ENCODE results near the gene DLGAP1. TPM values are rescaled to one million over a fixed set of nuclear protein-coding genes. Genes with fewer than 3 reads are reported as not detected.

The DLGAP1 gene
- total and polyA plus RNA-seq, 9 donors: 2.0 to 42.7 (median 3.8) TPM

DNA sequence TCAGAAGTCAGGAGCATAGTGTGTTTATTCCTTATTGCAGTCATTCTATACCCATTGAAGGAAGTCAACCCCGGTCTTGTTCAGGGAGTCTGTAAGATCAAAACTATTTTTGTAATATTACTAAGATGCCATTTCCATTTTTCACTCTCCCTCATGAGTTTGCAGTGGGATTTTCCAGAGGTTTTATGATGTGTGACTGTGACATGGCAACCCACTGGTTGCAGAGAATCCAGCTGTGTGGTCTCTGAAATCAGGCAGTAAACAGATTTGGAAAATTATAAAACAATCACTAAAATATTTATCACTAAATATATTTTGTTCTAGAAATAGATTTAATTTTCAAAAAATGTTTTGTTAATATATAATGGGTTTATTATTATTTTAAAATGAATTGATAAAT lies 38.1 kb downstream of the DLGAP1 start:
- no peaks in the 10 kb centered on the region for H3K27me3 ChIP-seq
- H3K27ac ChIP-seq: no peak overlapping the region
- H3K9me3 ChIP-seq: no peaks in the 10 kb centered on the region
- H3K36me3 ChIP-seq: no peaks in the 10 kb centered on the region
- peaks cover 1% of the 10 kb centered on the region for H3K4me1 ChIP-seq (ENCODE audit: insufficient read depth)
- intact Hi-C loops (cut with DNase I): no loop called here
- no peak for DNase-seq
- TF ChIP-seq EP300 (IDR thresholded peaks at IDR 0.05): no peak
- WGBS, 3 donors: 84 to 100% (median 85%) methylated on average over 1 of the region's 1 CpG
- H3K4me3 ChIP-seq: no peak overlapping the region

- TF ChIP-seq CTCF (IDR thresholded peaks at IDR 0.05) (no peak), POLR2A (IDR thresholded peaks at IDR 0.05) (no peak), EP300 (IDR thresholded peaks at IDR 0.05) (no peak)
- DNase-seq: no peak
- H3K27ac ChIP-seq: no peak overlapping the region
- no peaks in the 10 kb centered on the region for H3K9me3 ChIP-seq
- H3K36me3 ChIP-seq: no peaks in the 10 kb centered on the region
- no peaks in the 10 kb centered on the region for H3K27me3 ChIP-seq
- H3K4me3 ChIP-seq: no peak overlapping the region
- peaks cover 1% of the 10 kb centered on the region for H3K4me1 ChIP-seq (ENCODE audit: insufficient read depth)
- intact Hi-C loops (cut with DNase I): no loop called here
Measured at GRCh38 chr18:4412286-4412685, 42.8 kb downstream of the DLGAP1 start.

- no peak for DNase-seq
- intact Hi-C loops (cut with DNase I): no loop called here
- Histone ChIP-seq H3K36me3 (no peaks in the 10 kb centered on the region), H3K27me3 (no peaks in the 10 kb centered on the region), H3K27ac (no peak overlapping the region), H3K4me3 (no peak overlapping the region), H3K4me1 (ENCODE audit: insufficient read depth) (peaks cover 2% of the 10 kb centered on the region), H3K9me3 (no peaks in the 10 kb centered on the region)
- 83 to 94% (median 92%) methylated on average over 1 of the region's 1 CpG for WGBS, 3 donors
- TF ChIP-seq EP300 (IDR thresholded peaks at IDR 0.05): no peak
- TF ChIP-seq POLR2A (IDR thresholded peaks at IDR 0.05): no peak
Measured at GRCh38 chr18:4406856-4407255, 48.3 kb downstream of the DLGAP1 start.

- no peak for DNase-seq
- H3K4me3 ChIP-seq: no peak overlapping the region
- intact Hi-C loops (cut with DNase I): no loop called here
- no peak for TF ChIP-seq CTCF (IDR thresholded peaks at IDR 0.05)
- no peak for TF ChIP-seq EP300 (IDR thresholded peaks at IDR 0.05)
- TF ChIP-seq POLR2A (IDR thresholded peaks at IDR 0.05): no peak
- peaks cover 2% of the 10 kb centered on the region for H3K4me1 ChIP-seq (ENCODE audit: insufficient read depth)
- no peaks in the 10 kb centered on the region for H3K27me3 ChIP-seq
- H3K27ac ChIP-seq: no peak overlapping the region
- H3K36me3 ChIP-seq: no peaks in the 10 kb centered on the region
- 92 to 96% (median 93%) methylated on average over 5 of the region's 5 CpGs for WGBS, 3 donors
- no peaks in the 10 kb centered on the region for H3K9me3 ChIP-seq
Measured at GRCh38 chr18:4405965-4406364, 49.1 kb downstream of the DLGAP1 start.

GRCh38 chr18:4403836-4404235 lies 51.3 kb downstream of the DLGAP1 start:
- WGBS, 3 donors: 10 to 26% (median 12%) methylated on average over 1 of the region's 1 CpG
- intact Hi-C loops (cut with DNase I): no loop called here
- H3K27me3 ChIP-seq: no peaks in the 10 kb centered on the region

GRCh38 chr18:4400911-4401310 lies 54.2 kb downstream of the DLGAP1 start:
- WGBS, 3 donors: 33 to 48% (median 40%) methylated on average over 1 of the region's 1 CpG

More at GRCh38 chr18:4403836-4404235, 51.3 kb downstream of the DLGAP1 start:
- H3K4me1 ChIP-seq (ENCODE audit: insufficient read depth): peaks cover 2% of the 10 kb centered on the region
- no peak for TF ChIP-seq POLR2A (IDR thresholded peaks at IDR 0.05)
- H3K36me3 ChIP-seq: no peaks in the 10 kb centered on the region
- no peak for DNase-seq
- no peak overlapping the region for H3K27ac ChIP-seq
- no peaks in the 10 kb centered on the region for H3K9me3 ChIP-seq
- no peak overlapping the region for H3K4me3 ChIP-seq

More at GRCh38 chr18:4400911-4401310, 54.2 kb downstream of the DLGAP1 start:
- H3K27ac ChIP-seq: no peak overlapping the region
- peaks cover 2% of the 10 kb centered on the region for H3K4me1 ChIP-seq (ENCODE audit: insufficient read depth)
- TF ChIP-seq EP300 (IDR thresholded peaks at IDR 0.05) (no peak), CTCF (IDR thresholded peaks at IDR 0.05) (no peak)
- intact Hi-C loops (cut with DNase I): no loop called here
- H3K36me3 ChIP-seq: no peaks in the 10 kb centered on the region
- DNase-seq: no peak
- no peaks in the 10 kb centered on the region for H3K27me3 ChIP-seq
- no peak overlapping the region for H3K4me3 ChIP-seq
- H3K9me3 ChIP-seq: no peaks in the 10 kb centered on the region
